ENCODE measurements around the gene NKX2-2. TPM values are rescaled to one million over a fixed set of nuclear protein-coding genes. Genes with fewer than 3 reads are reported as not detected.

Gene NKX2-2
- polyA plus RNA-seq, 1 experiment: not detected

GRCh38 chr20:21546355-21546754, 32.5 kb upstream of the NKX2-2 start:
- no peak for TF ChIP-seq CTCF (IDR thresholded peaks at IDR 0.05; ENCODE audit: low read depth, low read length)
- Histone ChIP-seq H3K27me3 (ENCODE audit: control insufficient read depth, insufficient read depth, low read length) (no peaks in the 10 kb centered on the region), H3K4me3 (ENCODE audit: low read depth, low read length) (no peak overlapping the region), H3K27ac (ENCODE audit: low read depth, low read length) (no peak overlapping the region), H3K9me3 (ENCODE audit: control insufficient read depth, insufficient read depth, low read length) (no peaks in the 10 kb centered on the region)
- ChIA-PET POLR2A (no interaction called here), CTCF (no interaction called here)
- DNase-seq (ENCODE audit: low read depth, low spot score): no peak

GRCh38 chr20:21539512-21539911, 25.6 kb upstream of the NKX2-2 start:
- Histone ChIP-seq H3K9me3 (ENCODE audit: control insufficient read depth, insufficient read depth, low read length) (no peaks in the 10 kb centered on the region), H3K27ac (ENCODE audit: low read depth, low read length) (no peak overlapping the region), H3K27me3 (ENCODE audit: control insufficient read depth, insufficient read depth, low read length) (no peaks in the 10 kb centered on the region), H3K4me3 (ENCODE audit: low read depth, low read length) (no peak overlapping the region)
- no peak for DNase-seq (ENCODE audit: low read depth, low spot score)
- POLR2A ChIA-PET: no interaction called here
- no peak for TF ChIP-seq CTCF (IDR thresholded peaks at IDR 0.05; ENCODE audit: low read depth, low read length)
- CTCF ChIA-PET: interaction anchor here (1.4 kb wide), 1 partner anchor 29 kb away, joined by 3 read pairs; no protein-coding TSS in a partner anchor

- Histone ChIP-seq H3K4me3 (ENCODE audit: low read depth, low read length) (no peak overlapping the region), H3K9me3 (ENCODE audit: control insufficient read depth, insufficient read depth, low read length) (no peaks in the 10 kb centered on the region), H3K27ac (ENCODE audit: low read depth, low read length) (no peak overlapping the region), H3K27me3 (ENCODE audit: control insufficient read depth, insufficient read depth, low read length) (no peaks in the 10 kb centered on the region)
- ChIA-PET CTCF (no interaction called here), POLR2A (no interaction called here)
- no peak for TF ChIP-seq CTCF (IDR thresholded peaks at IDR 0.05; ENCODE audit: low read depth, low read length)
- no peak for DNase-seq (ENCODE audit: low read depth, low spot score)
Measured at GRCh38 chr20:21534886-21535285, 21.0 kb upstream of the NKX2-2 start.

- no peaks in the 10 kb centered on the region for H3K27me3 ChIP-seq (ENCODE audit: control insufficient read depth, insufficient read depth, low read length)
- TF ChIP-seq CTCF (IDR thresholded peaks at IDR 0.05; ENCODE audit: low read depth, low read length): no peak
- no peak for DNase-seq (ENCODE audit: low read depth, low spot score)
- CTCF ChIA-PET: no interaction called here
- no peak overlapping the region for H3K4me3 ChIP-seq (ENCODE audit: low read depth, low read length)
- no peak overlapping the region for H3K27ac ChIP-seq (ENCODE audit: low read depth, low read length)
- POLR2A ChIA-PET: no interaction called here
- H3K9me3 ChIP-seq (ENCODE audit: control insufficient read depth, insufficient read depth, low read length): no peaks in the 10 kb centered on the region
Measured at GRCh38 chr20:21534453-21534852, 20.6 kb upstream of the NKX2-2 start.

- DNase-seq (ENCODE audit: low read depth, low spot score): no peak
- Histone ChIP-seq H3K27me3 (ENCODE audit: control insufficient read depth, insufficient read depth, low read length) (peaks cover 2% of the 10 kb centered on the region), H3K27ac (ENCODE audit: low read depth, low read length) (no peak overlapping the region), H3K9me3 (ENCODE audit: control insufficient read depth, insufficient read depth, low read length) (no peaks in the 10 kb centered on the region), H3K4me3 (ENCODE audit: low read depth, low read length) (no peak overlapping the region)
- TF ChIP-seq CTCF (IDR thresholded peaks at IDR 0.05; ENCODE audit: low read depth, low read length): no peak
- ChIA-PET POLR2A (no interaction called here), CTCF (no interaction called here)
Measured at GRCh38 chr20:21529863-21530262, 16.0 kb upstream of the NKX2-2 start.
